ENCODE results near the gene LRRC8E.
"Not testable (repeated sequence)": the region's sequence is repeated elsewhere in the genome, so short reads cannot be mapped to it uniquely, and the experiment has no call there.

The LRRC8E gene

DNA sequence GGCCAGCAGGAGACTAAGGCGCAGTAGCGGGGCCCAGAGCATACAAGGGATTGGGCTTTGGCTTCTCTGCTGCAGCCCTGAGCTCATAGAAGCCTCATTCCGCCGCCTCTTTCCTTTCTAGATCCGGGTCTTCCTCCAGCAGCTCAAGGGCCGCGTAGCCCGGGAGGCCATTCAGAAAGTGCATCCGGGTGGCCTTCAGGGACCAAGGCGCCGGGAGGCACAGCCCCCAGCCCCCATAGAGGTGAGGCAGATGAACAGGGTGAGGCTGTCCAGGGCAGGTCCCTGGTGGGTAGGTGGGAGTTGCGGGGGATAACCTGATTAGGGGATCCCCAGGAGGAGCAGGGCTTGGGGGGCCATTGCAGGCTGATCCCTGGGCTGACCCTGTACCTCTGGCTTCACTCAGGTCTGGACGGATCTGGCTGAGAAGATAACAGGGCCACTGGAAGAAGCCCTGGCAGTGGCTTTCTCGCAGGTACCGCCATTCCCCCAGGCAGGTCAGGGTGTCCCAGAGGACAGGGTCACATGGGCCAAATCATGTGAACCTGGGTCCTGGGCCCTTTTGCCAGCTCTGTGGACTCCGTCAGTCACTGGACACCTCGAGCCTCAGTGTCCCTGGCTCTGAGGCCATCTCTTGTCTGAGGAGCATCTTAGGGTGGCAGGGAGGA, 33.1 kb downstream of the LRRC8E start:
- no peak for DNase-seq

DNA sequence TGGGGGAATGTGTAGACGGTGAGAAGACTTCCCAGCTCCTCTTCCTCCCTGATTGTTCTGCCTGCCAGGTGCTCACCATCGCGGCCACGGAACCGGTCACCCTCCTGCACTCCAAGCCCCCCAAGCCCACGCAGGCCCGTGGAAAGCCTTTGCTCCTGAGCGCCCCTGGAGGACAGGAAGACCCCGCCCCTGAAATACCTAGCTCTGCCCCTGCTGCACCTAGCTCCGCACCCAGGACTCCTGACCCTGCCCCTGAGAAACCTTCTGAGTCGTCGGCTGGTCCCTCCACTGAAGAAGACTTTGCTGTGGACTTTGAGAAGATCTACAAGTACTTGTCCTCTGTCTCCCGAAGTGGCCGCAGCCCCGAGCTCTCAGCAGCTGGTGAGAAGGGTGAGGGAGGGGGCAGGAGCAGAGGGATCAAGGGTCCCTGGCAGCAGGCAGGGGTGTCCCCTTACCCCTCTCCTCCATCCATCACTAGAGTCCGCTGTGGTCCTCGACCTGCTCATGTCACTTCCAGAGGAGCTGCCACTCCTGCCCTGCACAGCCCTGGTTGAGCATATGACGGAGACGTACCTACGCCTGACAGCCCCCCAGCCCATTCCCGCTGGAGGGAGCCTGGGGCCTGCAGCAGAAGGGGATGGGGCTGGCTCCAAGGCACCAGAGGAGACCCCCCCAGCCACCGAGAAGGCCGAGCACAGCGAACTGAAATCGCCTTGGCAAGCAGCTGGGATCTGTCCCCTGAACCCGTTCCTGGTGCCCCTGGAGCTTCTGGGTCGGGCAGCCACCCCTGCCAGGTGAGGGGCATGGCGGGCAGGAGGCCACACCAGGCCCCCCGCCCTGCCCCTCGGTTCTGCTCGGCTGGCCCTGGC, 33.9 kb downstream of the LRRC8E start:
- no peak for DNase-seq

DNA sequence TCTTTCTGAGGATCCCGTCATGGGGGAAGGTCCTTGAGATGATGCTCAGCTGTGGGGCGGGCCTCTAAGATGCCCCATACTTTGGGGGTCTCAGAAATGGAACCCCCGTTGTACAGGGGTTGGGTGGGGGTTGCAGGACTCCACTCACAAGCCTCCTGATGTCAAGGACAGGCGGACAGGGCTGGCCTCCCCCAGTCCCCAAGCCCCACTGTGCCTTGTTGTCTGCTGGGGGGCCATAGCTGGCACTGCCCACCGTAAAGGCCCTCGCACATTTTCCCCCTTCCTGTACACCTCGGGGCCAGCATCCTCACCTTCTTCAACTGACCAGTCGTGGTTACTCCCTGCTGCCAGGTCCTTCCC, 34.5 kb downstream of the LRRC8E start:
- no peak for DNase-seq

DNA sequence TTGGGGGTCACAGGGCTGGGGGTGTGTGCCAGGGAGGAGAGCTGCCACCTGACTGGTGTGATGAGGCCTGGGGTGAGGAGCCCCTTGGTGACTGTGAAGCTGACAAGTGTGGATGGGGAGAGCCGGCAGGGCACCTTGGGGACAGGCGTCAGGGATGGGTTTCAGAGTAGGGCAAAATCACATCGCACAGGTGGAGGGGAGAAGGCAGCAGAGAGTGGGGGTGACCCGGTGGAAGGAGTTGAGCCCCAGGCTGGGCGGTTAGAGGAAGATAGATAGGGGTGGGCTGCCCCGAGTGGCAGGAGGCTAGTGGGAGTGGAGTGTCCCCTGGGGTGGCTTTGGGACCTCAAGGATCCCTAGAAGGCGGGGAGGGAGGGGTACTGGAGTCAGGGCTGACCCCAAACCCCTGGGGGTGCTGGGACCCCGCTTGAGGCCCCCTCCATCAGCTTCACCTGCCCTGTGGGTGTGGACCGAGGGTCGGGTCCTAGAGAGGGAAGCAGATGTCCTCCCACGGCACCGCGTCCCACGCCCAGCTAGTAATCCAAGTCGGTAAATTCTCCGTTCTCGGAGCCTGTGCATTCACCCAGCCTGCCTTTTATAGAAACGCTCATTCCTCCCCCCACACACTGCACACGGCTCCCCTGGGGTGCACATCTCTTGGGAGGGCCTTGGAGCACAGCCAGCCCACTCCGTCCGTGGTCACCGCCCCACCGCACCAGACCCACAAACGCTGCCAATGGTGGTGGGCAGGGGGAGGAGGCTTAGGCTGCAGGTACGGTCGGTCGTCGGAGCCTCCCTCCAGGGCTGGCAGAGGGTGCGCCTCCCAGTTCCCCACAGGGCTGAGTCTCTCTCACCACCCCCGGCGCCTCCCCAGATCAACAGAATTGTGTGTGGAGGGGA, 35.2 kb downstream of the LRRC8E start:
- DNase-seq, result no peak

DNA sequence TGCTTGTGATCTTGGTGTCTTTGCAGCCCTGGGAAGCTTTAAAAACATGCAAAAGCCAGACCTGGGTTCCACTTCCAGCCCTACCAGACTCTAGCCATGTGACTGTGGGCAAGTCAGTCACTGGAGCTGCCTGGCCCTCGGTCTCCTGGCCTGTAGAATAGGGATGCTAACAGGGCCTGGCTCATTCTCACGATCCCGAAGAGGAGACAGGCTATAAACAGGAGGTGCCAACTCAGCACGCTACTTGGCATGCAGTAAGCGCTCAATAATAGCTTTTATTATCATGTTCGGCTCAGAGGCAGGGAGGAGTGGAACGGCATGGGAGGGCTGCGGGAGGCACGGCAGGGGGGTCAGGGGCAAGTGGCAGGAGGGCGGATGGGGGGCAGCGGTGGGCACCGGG, 35.9 kb downstream of the LRRC8E start:
- no peak for DNase-seq

DNA sequence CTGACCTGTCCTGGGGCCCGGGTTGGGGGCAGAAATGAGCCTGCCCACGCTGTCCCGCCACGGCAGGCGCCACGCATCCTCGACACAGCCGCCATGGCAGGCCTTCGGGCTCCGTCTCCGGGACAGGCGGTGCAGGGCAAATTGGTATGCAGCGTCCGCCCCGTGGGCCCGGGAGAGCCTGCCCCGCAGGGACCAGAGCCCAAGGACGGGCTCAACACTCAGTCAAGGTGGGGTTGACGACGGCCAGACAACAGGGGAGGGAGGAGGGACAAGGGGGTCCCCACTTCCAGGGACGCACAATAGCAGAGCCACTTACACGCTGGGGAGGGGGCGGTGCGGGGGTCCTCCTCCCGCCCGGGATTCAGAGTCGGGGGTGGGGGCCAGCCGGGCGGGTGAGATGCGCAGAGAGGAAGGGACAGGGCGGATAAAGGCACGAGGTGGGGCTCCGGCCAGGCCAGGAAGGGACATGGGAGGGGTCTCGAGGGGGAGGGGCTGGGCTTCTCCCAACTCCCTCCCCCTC, 36.4 kb downstream of the LRRC8E start:
- DNase-seq, result peak; percentile 31

DNA sequence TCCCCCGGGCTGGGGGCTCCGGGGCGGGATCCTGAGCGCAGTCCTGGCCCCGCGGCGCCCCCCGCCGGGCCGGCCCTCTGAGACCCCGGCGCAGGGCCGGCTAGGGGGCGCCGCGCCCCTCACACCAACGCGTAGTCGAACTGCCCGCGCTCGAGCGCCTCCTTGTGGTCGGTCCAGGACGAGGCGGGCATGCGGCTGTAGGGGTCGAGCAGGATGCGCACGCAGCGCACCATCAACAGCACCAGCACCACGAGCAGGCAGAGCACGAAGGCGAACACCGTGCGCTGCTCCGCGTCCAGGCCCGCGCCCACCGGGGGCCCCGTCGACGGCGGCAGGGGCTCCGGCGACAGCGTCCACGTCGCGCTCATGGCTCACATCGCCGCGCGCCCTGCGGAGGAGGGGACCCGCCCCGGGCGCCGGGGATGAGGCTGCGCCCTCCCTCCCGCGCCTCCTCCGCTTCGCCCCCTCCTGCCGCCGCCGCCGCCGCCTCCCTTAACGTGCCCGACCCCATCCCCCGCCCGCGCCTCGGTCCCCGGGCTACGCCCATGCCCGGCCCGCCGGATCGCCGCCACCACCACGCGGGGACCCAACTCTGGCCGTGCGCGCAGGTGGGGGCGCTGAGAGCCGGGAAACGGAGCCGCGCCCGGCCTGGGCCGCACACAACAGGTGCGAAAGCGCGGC, 37.0 kb downstream of the LRRC8E start:
- DNase-seq, result peak; percentile 97

DNA sequence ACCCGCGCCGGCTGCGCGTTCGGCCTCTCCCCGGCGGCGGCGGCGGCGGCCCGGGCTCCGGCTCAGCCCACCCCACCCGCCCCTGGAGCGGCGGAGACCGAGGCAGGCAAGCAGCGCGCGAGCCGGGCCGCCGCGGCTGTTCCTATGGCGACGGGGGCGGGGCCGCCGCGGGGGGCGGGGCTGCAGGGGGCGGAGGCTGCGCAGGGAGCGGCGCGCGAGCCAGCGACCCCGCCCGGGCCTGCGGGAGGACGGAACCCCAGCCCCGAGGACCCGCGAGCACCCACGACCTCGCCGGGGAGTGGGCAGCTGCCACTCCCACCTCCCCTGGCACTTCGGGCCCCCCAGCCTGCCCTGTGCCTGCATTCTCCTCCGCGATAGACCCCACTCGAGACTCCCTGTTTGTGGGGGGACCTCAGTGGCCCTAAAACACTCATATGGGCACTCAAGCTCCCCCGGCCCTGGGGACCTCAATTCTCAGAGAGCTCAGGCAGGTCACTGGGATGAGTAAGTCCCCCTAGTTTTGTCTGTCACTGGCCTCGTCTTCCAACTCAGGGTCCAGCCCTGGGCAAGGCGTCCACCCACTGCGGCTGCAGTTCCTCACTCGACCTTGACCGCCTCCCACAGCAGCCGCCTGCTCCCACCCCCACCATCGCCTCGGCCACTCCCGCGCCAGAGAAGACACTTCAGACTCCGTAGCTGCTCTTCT, 37.9 kb downstream of the LRRC8E start, which contains the start of gene CTXN1:
TSS of gene CTXN1 (minus strand) at position 115 of the 706 bp plus-strand sequence. CDS start 597 bp downstream, outside the sequence.
- peak; percentile 84 for DNase-seq

DNA sequence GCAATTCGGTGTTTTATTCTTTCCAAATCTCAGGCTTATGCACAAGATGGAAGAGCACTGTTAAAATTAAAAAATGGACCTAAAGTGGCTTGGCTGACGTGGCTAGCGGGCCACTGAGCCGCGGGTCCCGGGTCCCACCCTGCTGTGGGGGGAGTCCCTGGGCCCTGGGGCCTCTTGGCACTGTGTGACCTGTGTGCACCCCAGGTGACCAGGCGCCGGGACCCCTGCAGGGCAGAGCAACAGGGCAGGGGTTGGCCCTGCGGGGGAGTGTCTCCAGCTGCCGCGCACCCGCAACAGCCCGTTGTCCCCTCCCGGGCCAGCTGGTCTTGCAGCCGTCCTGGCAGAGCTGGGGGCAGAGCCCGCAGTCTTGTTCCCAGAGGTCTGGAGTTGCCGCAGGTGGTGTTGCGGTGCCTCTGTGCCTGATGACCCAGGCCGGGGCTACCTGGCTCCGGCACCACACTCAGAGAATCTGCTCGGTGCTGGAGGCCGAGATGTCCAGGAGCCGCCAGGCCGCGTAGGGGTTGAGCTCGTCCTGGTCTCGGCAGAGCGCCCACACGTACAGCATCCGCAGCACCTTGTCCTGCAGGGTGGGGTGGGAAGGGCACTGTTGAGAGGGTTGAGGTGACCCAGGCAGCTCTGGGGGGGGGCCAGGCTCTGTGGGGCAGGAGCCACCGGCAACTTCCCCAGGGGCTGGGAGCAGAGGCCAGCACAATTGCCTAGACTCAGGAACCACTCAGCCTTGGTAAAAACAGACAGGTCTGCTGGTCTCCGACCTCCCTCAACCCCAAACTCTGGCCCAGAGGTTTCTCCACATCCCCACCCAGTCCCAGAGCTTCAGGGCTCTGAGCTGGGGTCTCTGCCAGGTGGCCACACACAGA, 38.7 kb downstream of the LRRC8E start:
- no peak for DNase-seq

DNA sequence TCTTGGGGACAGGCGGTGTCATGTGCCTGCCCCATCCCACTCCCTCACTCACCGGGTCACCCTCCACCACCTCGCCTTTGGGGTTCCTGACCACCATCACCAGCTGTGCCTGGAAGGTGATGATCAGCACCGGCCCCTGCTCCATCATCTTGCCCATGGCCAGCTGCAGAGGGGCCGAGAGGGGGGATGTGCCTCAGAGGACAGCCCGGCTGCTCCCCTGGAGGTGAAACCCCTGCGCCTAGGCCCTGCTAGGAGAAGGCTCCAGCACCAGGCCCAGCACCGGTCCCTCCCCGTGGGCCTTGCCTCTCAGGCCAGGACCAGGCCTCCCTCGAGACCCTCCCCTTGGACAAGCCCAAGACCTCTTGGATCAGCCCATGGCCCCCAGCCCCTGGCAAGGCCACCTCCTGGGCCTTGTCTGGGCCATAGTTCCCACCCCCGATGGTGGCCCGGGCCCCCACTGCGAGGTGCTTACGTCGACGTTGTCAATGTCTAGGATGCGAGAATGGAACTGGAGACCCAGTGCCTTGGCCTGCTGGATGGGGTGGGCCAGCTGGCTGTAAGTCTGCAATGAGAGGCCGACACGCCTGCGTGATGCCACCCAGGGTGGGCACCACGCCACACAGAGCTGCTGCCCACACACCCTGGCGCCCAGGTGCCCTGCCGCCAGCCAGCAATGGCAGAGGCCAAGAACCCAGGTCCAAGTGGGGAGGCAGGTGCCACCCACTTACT, 39.5 kb downstream of the LRRC8E start:
- DNase-seq, result peak; percentile 25

DNA sequence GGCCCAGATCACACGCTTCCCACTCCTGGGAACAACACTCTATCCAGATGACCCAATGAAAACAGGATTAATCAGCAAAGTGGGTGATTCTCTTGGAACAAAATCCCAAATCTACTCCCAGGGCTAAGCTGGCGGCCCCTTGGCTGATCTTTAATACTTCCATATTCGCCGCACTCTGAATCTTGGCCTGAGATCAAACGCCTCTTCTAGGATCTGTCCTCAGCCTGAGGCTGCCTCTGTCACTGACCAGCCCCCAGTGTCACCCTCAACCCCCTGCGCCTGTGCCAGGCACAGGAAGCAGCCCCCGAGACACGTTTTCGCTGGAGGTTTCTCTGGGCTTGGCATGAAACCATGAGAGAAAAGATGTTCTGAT, 40.0 kb downstream of the LRRC8E start:
- DNase-seq, result no peak

DNA sequence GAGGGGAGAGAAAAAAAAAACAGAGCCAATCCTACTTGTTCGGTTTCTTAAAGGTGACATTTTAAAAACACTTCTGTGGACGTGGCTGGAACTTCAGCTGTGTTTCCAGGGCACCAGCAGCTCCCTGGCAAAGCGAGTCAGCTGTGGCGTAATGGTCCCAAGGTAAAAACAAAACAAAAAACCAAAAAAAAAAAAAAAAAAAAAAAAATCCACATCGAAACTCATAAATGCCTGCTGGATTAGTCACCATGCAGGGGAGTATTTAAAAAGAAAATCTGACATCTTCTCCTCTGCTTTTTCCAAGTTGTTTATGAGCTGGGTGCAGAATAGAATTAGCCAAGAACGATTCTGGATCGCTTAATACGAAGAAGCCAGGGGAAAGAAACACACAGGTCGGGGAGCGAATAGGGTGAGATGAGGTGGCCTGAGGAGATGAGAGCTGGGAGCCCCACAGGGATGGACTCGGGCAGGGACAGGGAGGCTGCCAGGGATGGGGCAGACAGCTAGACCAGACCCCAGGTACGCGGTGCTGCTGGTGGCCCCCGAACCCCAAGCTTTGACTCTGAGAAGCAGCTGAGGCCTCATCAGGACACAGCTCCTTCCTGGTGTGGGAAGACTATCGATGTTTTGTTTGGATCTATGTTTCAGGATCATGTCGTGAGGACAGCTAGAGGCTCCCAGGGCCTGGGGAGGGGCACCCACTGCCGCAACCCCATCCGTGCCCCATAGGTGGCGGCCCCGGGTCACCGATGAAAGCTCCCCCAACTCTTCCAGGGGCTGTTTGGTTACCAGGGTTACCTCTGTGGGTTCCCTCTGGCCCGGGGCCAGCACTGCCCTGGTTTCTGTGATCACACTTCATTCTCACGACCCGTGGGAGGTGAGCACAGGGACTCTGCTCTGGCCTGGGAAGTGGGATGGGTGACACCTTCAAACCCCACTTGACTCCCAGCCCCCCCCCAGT, 40.7 kb downstream of the LRRC8E start:
- peak; percentile 40 for DNase-seq

DNA sequence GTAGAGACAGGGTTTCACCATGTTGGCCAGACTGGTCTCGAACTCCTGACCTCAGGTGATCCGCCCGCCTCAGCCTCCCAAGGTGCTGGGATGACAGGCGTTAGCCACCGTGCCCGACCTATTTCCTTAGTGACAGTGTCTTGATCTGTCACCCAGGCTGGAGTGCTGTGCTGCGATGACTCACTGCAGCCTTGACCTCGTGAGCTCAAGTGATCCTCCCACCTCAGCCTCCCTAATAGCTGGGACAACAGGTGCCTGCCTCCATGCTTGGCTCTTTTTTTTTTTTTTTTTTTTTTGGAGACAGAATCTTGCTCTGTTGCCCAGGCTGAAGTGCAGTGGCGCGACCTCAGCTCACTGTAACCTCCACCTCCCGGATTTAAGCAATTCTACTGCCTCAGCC, 41.7 kb downstream of the LRRC8E start:
- DNase-seq, result not testable (repeated sequence)

DNA sequence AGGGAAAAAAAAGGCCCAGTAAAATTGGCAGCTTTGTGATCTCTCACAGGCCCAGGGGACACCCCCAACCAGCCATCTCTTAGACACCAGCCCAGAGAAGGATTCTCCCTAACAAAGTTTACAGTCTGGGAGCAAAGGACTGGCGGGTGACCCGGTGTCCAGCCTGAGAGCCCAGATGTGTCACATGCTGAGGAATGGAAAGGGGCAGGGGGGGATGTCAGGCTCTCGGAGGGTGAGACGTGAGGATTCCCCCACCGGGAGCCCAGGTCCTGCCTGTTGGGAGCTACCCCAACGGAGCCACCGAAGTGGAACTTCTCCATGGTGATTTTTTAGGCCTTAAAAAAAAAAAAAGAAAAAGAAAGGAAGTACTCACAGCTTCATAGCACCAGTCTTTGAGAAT, 42.5 kb downstream of the LRRC8E start:
- no peak for DNase-seq

DNA sequence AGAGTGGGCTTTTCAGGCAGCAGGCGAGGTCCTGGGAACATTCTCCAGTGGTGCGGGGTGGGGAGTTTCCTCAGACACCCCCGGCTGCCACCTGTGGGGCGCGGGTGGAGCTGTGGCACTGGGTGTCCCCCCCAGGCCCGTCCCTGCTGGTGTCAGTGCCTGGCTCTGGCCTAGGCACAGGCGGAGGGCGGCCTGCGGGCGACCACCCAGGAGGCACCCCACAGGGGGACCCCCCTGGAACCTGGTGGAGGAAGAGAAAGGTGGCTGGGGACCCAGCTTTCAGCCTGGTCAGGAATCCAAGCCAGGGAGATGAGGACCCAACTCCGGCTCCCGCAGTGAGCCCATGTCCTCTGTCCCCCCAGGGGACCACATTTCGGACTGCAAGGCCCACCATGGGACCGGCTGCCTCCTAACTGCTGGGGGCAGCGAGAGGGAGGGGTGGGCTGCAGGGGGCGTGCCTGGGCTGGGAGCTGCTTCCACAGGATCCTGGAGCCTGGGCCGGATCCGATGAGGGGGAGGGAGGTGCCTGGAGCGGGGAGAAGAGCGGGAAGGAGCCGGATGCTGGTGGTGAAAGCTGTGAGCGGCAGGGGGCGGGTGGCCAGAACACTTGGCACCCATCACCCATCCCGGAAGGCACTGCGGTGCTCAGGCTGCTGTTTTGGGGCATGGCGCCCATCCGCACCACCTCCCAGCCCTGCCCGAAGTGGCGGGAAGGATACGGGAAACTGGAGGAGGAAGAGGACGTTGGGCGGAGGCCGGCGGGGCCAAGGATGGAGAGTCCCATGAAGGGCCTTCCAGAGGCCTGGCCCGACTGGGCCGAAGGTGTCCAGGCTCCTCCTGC, 43.1 kb downstream of the LRRC8E start:
- DNase-seq, result no peak

DNA sequence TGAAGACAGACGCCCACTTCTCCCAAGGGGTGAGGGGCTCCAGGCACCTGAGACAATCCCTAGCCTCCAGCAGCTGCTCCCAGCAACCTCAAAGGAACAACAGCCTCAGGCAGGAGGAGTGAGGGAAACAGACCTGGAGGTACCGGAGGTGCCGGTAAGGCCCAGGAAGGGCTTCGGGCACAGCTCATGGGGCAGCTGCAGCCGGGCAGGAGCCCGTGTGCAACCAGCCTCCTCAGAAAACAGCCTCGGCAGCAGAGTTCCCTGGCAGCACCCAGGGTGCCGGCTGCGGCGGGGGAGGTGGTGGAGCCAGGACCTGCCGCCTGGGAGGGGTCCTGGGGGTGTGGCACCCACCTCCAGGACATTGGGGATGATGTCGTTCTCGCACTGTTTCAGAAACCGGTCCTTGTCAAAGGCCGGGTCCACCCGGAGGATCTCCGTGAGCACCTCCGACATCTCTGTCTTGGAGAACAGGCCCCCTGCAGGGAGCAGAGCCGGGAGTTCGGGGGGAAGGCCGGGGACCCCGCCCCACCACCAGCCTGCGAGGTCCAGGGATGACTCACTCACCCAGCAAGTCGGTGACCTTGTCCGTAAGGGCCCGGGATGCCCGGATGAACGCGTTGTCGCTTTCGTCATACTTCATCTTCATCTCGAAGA, 44.1 kb downstream of the LRRC8E start:
- no peak for DNase-seq

DNA sequence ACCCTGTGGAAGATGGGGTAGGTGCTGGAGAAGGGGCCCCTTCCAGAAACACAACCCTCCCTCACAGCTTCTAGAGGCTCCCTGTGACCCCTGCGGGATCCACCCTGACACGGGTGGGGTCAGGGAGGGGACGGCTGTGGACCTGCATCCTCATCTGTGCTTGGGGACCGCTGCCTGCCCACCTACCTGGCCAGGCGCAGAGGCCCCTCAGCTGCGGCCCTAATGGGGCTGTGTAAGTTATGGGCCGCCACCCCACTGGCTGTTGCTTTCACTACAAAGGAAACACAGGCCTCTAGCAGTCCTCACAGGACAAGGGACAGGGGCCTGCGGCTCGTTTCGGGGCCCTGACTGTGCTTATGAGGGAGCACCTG, 44.6 kb downstream of the LRRC8E start:
- DNase-seq, result no peak

All from 8988T (cell line).